GM13977 (cell line): ENCODE measurements around the gene CCND1.
"Not testable (repeated sequence)": the region's sequence is repeated elsewhere in the genome, so short reads cannot be mapped to it uniquely, and the experiment has no call there.

Experiments used
- DNase-seq: peaks from one replicate; pipeline ENCODE4 v3.0.0; 2012; ENCODE audit warnings: low spot score
- CTCF ChIP-seq: IDR thresholded peaks from 2 replicates; pipeline ENCODE4 v1.5.1; 2012; ENCODE audit warnings: mild to moderate bottlenecking, control low read depth; ENCODE audit not compliant: insufficient read depth; ENCODE audit errors: extremely low read depth, missing control alignments
- in situ Hi-C: fragments of 300-500 bp; cut with MboI; formaldehyde crosslinking; loops from one replicate; pipeline ENCODE4 v1.12.0; 2022; ENCODE audit warnings: low sequenced_read_pairs, low pct_unique_long_range_greater_than_20kb, mixed read lengths, inconsistent platforms; ENCODE audit not compliant: unreplicated experiment

CCND1 gene

GRCh38 chr11:69694781-69695180 lies 53.8 kb downstream of the CCND1 start:
- DNase-seq: no peak
- no peak for TF ChIP-seq CTCF
- in situ Hi-C loops: loop anchor here (25.0 kb wide), 1 partner anchor 493 kb away; no protein-coding TSS in a partner anchor

DNA sequence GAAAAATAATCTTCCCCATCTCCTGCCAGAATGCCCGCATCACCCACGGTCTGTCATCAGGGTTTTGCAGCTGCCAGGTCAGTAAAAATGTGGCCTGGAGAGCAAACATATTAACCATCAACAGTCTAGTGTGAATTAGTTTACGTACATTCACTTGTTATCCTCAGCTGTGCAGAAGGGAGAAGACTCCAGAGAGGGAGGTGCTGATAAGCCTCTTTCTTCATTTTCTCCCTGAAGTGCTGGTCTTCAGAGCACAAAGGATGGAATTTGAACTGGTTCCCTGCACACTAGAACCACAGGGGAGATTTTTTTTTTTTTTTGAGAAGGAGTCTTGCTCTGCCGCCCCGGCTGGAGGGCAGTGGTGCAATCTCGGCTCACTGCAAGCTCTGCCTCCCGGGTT lies 54.6 kb downstream of the CCND1 start:
- in situ Hi-C loops: loop anchor here (25.0 kb wide), 1 partner anchor 492 kb away; no protein-coding TSS in a partner anchor
- DNase-seq: no peak
- TF ChIP-seq CTCF: no peak

GRCh38 chr11:69695995-69696394 lies 55.0 kb downstream of the CCND1 start:
- not testable (repeated sequence) for DNase-seq
- in situ Hi-C loops: loop anchor here (25.0 kb wide), 1 partner anchor 491 kb away; no protein-coding TSS in a partner anchor

- no peak for DNase-seq
- no peak for TF ChIP-seq CTCF
- in situ Hi-C loops: loop anchor here (25.0 kb wide), 1 partner anchor 490 kb away; no protein-coding TSS in a partner anchor
Observed at GRCh38 chr11:69696749-69697468, 56.0 kb downstream of the CCND1 start.

GRCh38 chr11:69697469-69697843 lies 56.5 kb downstream of the CCND1 start:
- no peak for DNase-seq
- in situ Hi-C loops: loop anchor here (25.0 kb wide), 1 partner anchor 490 kb away; no protein-coding TSS in a partner anchor
- no peak for TF ChIP-seq CTCF

DNA sequence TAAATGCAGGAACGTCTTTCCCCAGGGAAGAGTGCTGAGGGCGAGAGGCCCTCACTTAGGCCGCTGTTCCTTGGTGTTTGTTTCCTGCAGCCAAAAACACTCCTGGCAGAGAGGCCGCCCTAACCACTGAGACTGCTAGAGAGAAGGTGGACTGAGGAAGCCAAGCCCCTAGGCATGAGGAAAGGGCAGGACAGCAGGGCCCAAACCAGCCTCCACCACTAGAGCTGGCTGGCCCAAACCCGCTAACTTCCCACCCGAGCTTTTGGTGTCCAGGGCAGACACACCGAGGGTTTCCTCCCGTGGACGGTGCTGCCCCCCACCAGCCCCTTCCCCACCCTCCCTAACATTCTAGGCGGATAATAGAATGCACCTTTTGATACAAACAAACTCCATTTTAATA lies 56.9 kb downstream of the CCND1 start:
- no peak for DNase-seq
- in situ Hi-C loops: loop anchor here (25.0 kb wide), 1 partner anchor 489 kb away; no protein-coding TSS in a partner anchor
- no peak for TF ChIP-seq CTCF

DNA sequence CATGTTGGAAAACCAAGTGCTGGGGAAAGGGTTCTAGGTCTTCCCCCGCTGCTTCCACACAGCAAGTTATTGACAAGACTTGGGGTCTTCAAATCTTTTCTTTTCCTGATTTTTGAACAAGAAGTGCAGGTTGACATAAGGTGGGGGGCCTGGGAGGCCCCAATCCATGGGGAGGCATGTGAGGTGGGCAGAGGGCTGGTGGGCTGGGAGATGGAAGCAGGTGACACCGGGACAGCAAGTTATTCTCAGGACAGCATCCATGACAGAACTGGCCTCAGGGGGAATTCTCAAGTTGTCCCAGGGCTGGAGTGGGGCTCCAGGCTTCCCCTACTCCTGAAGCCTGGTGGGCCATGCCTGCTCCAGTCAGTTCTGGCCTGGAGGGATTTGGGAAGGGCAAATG lies 57.4 kb downstream of the CCND1 start:
- in situ Hi-C loops: loop anchor here (25.0 kb wide), 1 partner anchor 489 kb away; no protein-coding TSS in a partner anchor
- no peak for TF ChIP-seq CTCF
- DNase-seq: no peak
